A673 (cell line): ENCODE measurements around the gene MYL12A. TPM values are rescaled to one million over a fixed set of nuclear protein-coding genes. Genes with fewer than 3 reads are reported as not detected.
A peak's percentile ranks its signal among the peaks of the same experiment; 100 is the strongest.

Source experiments
- BruUV-seq: library from RNA; stranded (reverse); fragments of 400-500 nt; replicated peaks from 2 replicates; lab custom pipeline; 2021; lab: Mats Ljungman, UMichigan
- CTCF ChIA-PET: fragments of 300-600 bp; sonication (Branson Sonifier 250); formaldehyde crosslinking; loops from one replicate; lab custom pipeline; 2022; ENCODE audit warnings: antibody characterized with exemption; lab: Charles Lee
- POLR2A ChIA-PET: fragments of 300-600 bp; sonication (Branson Sonifier 250); formaldehyde crosslinking; loops from one replicate; lab custom pipeline; 2022; ENCODE audit warnings: antibody characterized with exemption; ENCODE audit not compliant: low non-redundant PET; lab: Charles Lee
- DNase-seq: peaks from one replicate; pipeline ENCODE4 v3.0.0-alpha.2; 2015; ENCODE audit warnings: low spot score
- H3K27ac ChIP-seq: fragments of 200-600 bp; sonication (generic); 2 replicates; pipeline ENCODE4 v1.5.1; 2016; ENCODE audit warnings: mixed run types, low read depth, mild to moderate bottlenecking, mixed read lengths, antibody characterized with exemption, low read length; ENCODE audit not compliant: poor library complexity, severe bottlenecking
- H3K27me3 ChIP-seq: fragments of 200-600 bp; sonication (generic); replicated peaks from 2 replicates; pipeline ENCODE4 v1.6.1; 2017; ENCODE audit warnings: mixed run types, low read depth, mild to moderate bottlenecking, mixed read lengths, antibody characterized with exemption, low read length; ENCODE audit not compliant: insufficient read depth, poor library complexity
- H3K36me3 ChIP-seq: fragments of 200-600 bp; sonication (generic); 2 replicates; pipeline ENCODE4 v1.6.1; 2016; ENCODE audit warnings: mixed run types, mild to moderate bottlenecking, mixed read lengths, antibody characterized with exemption, low read length; ENCODE audit not compliant: insufficient read depth, poor library complexity, severe bottlenecking
- H3K4me1 ChIP-seq: fragments of 200-600 bp; sonication (generic); 2 replicates; pipeline ENCODE4 v1.6.1; 2017; ENCODE audit warnings: mixed run types, mild to moderate bottlenecking, mixed read lengths, antibody characterized with exemption, low read length; ENCODE audit not compliant: insufficient read depth, poor library complexity, severe bottlenecking
- H3K4me3 ChIP-seq: fragments of 200-600 bp; sonication (generic); 2 replicates; pipeline ENCODE4 v1.5.1; 2016; ENCODE audit warnings: low read depth, mixed run types, mild to moderate bottlenecking, mixed read lengths, low read length; ENCODE audit not compliant: poor library complexity, severe bottlenecking
- H3K9me3 ChIP-seq: fragments of 200-600 bp; sonication (generic); 2 replicates; pipeline ENCODE4 v1.6.1; 2016; ENCODE audit warnings: mixed run types, low read depth, mild to moderate bottlenecking, mixed read lengths, antibody characterized with exemption, low read length; ENCODE audit not compliant: poor library complexity, severe bottlenecking
- CTCF ChIP-seq: fragments of 300-800, 200-600 bp; sonication (generic); conservative IDR thresholded peaks from 2 replicates; pipeline ENCODE4 v1.5.1; 2017; ENCODE audit warnings: low read depth, mild to moderate bottlenecking, antibody characterized with exemption, low read length, moderate library complexity, mixed read lengths
- EZH2 ChIP-seq: fragments of 200-600 bp; sonication (generic); IDR thresholded peaks from 2 replicates; pipeline ENCODE4 v1.6.1; 2017; ENCODE audit warnings: borderline replicate concordance, low read depth, mild to moderate bottlenecking, mixed read lengths, antibody characterized with exemption, low read length; ENCODE audit not compliant: poor library complexity, severe bottlenecking
- intact Hi-C: fragments of 100-400 bp; cut with micrococcal nuclease; formaldehyde crosslinking; loops from one replicate; pipeline ENCODE4 v1.10.0; 2022; ENCODE audit not compliant: unreplicated experiment
- total RNA-seq: library from RNA; stranded (reverse); gene quantifications from 2 replicates; pipeline ENCODE4 v1.2.3, GENCODE V29; 2021

The MYL12A gene
- total RNA-seq, 1 experiment from 2014 or later = 357 TPM

GRCh38 chr18:3279201-3280185 is 31.9 kb downstream of the MYL12A start:
- H3K36me3 ChIP-seq = peaks cover 37% of the 10 kb centered on the region
- H3K27me3 ChIP-seq = no peaks in the 10 kb centered on the region
- DNase-seq = no peak
- CTCF ChIA-PET = interaction anchor here (1.5 kb wide), 1 partner anchor 315 kb away, joined by 5 read pairs; no protein-coding TSS in a partner anchor
- BruUV-seq = no TSS peak
- POLR2A ChIA-PET = no interaction called here
- no peak overlapping the region for H3K4me3 ChIP-seq
- no peaks in the 10 kb centered on the region for H3K9me3 ChIP-seq
- H3K4me1 ChIP-seq = peaks cover 54% of the 10 kb centered on the region
- TF ChIP-seq EZH2 (no peak), CTCF (no peak)
- intact Hi-C loops = loop anchor here (2.0 to 5.0 kb wide), 3 partner anchors 718 to 1777 kb away; no protein-coding TSS in a partner anchor
- peak overlapping the region; percentile 96 for H3K27ac ChIP-seq

GRCh38 chr18:3281456-3282400 is 34.1 kb downstream of the MYL12A start:
- peak overlapping the region; percentile 96 for H3K27ac ChIP-seq
- H3K4me3 ChIP-seq = no peak overlapping the region
- no peaks in the 10 kb centered on the region for H3K27me3 ChIP-seq
- ChIA-PET CTCF (interaction anchor here (0.7 to 1.7 kb wide), 9 partner anchors 166 to 1171 kb away, joined by 3 to 9 read pairs (median 4); no protein-coding TSS in a partner anchor), POLR2A (interaction anchor here (0.5 to 1.2 kb wide), 6 partner anchors 312 to 551 kb away, joined by 3 to 22 read pairs (median 8); no protein-coding TSS in a partner anchor)
- peaks cover 17% of the 10 kb centered on the region for H3K36me3 ChIP-seq
- TF ChIP-seq EZH2 (no peak), CTCF (peak; percentile 68)
- peak; percentile 95 for DNase-seq
- H3K9me3 ChIP-seq = no peaks in the 10 kb centered on the region
- peaks cover 58% of the 10 kb centered on the region for H3K4me1 ChIP-seq
- intact Hi-C loops = loop anchor here (1.0 to 5.0 kb wide), 11 partner anchors 167 to 1775 kb away; no protein-coding TSS in a partner anchor
- no TSS peak for BruUV-seq
